Body of pancreas (tissue), 4 donors: ENCODE measurements around the gene ASB5.

Source experiments
- CTCF ChIP-seq, 7 experiments: fragments of 450-650 bp in 4 of 7; fragments of 200-600 bp in 3 of 7; sonication (generic) in 3 of 7; IDR thresholded peaks; one replicate each; pipeline ENCODE4 v1.5.1; 2016 to 2019; ENCODE audit warnings: antibody characterized with exemption in 7 of 7
- POLR2A ChIP-seq, 3 donors: fragments of 450-650 bp; IDR thresholded peaks; one replicate each; pipeline ENCODE4 v1.6.1; 2016; ENCODE audit warnings: antibody characterized with exemption in 3 of 3, mild to moderate bottlenecking in 2 of 3

GRCh38 chr4:176300565-176300964 lies 31.5 kb upstream of the ASB5 start:
- TF ChIP-seq CTCF (IDR thresholded peaks at IDR 0.05) = no peak
- TF ChIP-seq POLR2A (IDR thresholded peaks at IDR 0.05) = no peak
